ENCODE measurements around the gene PARD6G.
"Not testable (repeated sequence)": the region's sequence is repeated elsewhere in the genome, so short reads cannot be mapped to it uniquely, and the experiment has no call there.

The PARD6G gene

DNA sequence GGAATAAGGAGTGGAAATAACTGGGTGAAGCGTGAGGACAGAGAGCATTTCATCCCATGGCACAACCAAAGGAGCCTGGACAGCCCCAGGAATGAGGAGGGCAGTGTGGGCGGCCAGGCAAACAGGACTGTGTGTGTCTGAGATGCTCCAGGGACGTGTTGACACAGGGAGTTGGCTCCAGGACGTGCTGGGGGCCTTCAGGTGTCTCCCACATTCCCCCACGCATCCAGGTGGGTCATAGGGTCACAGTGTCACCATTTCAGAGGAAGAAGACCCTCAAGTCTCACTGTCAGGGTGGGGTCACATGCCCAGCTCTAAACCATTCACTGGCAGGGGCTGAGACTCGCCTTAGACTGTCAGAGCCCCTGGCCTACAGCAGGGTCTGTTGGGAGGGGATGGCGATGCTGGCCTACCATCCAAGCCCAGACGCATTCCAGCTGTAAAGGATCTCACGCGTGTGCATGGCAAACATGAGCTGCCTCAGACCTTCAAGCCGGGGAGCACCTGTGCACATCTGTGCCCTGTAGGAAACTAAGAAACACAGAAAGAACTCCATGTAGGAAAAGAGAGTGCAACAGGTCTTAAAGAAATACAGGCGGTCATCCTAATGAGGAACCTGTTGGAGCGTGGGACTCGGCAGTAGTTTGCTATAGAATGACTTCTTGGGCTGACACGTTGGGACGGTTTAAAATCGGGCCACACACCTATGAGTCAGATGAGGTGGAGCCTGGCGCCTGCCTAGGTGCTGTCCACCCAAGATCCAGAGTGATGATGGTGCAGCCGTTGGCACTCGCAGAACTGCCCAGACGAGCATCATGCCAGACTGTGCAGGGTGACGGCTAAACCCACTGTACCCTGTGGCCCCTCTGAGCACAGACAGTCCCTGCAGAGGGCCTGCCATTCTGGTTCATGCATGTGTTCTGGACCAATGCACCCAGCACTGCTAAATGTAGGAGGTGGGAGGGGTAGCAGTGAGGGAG lies 17.3 kb downstream of the PARD6G start:
- POLR2A ChIA-PET: no interaction called here
- TF ChIP-seq, protein P1, sequence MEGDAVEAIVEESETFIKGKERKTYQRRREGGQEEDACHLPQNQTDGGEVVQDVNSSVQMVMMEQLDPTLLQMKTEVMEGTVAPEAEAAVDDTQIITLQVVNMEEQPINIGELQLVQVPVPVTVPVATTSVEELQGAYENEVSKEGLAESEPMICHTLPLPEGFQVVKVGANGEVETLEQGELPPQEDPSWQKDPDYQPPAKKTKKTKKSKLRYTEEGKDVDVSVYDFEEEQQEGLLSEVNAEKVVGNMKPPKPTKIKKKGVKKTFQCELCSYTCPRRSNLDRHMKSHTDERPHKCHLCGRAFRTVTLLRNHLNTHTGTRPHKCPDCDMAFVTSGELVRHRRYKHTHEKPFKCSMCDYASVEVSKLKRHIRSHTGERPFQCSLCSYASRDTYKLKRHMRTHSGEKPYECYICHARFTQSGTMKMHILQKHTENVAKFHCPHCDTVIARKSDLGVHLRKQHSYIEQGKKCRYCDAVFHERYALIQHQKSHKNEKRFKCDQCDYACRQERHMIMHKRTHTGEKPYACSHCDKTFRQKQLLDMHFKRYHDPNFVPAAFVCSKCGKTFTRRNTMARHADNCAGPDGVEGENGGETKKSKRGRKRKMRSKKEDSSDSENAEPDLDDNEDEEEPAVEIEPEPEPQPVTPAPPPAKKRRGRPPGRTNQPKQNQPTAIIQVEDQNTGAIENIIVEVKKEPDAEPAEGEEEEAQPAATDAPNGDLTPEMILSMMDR (IDR thresholded peaks at IDR 0.05; ENCODE audit: control extremely low read depth, extremely low read depth, low read depth, missing control alignments): no peak
- DNase-seq (ENCODE audit: extremely low spot score): no peak
- CTCF ChIA-PET: interaction anchor here (2.4 kb wide), 1 partner anchor 10 kb away, joined by 7 read pairs; no protein-coding TSS in a partner anchor

DNA sequence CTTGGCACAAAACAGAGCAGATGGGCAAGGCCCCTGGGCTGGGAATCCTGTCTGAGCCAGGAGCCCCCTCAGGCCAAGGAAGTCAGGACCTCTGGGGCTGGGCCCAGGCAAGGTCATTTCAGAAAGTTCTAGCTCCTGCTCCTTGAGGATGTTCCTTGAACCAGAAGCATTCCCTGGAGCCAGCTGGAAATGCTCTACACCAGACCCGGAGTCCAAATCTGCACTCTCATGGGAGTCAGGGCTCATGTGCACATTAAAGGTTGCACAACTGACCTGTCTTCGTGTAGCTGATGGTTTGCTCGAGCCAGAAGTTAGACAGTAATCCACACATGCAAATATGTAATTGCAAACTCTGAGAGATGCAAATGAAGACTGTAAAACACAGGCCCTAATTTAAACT lies 18.0 kb downstream of the PARD6G start:
- ChIA-PET POLR2A (no interaction called here), CTCF (no interaction called here)

DNA sequence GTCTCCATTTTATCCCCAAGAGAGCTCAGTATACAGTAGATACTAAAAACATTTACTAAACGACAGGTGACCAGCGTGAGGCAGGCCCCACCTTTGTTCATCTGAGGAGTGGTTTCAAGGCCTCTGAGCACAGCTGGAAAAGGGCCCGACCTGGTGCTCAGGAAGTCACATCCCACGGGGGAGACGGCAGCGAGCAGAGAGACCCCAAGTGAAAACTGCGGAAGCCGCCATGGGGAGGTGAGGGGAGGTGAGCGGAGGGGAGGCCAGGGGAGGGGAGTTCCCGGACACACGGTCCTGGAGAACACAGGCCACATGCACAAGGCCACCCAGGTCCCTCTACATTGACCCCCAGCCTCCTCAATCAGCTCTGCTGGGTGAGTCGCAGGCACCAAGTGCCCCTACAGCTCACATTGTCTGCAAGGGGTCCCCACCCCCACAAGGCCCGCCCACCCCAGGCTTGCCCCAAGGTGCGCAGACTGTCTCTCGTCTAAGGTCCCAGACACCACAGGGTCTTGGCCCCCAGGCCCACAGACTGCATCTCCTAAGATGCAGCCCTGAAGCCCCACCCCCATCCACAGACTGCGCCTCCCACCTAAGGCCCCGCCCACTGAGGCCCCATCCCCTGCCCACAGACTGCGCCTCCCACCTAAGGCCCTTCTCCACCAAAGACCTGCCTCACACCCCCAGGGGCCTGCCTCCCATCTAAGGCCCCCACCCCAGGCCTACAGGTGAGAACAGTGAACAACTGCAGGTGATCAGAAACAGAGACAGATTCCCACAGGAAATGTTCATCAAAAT lies 19.1 kb downstream of the PARD6G start:
- no peak for DNase-seq (ENCODE audit: extremely low spot score)

More for the DNA sequence above, 18.0 kb downstream of the PARD6G start:
- TF ChIP-seq, protein P1 (IDR thresholded peaks at IDR 0.05; ENCODE audit: control extremely low read depth, extremely low read depth, low read depth, missing control alignments): no peak
- no peak for DNase-seq (ENCODE audit: extremely low spot score)

DNA sequence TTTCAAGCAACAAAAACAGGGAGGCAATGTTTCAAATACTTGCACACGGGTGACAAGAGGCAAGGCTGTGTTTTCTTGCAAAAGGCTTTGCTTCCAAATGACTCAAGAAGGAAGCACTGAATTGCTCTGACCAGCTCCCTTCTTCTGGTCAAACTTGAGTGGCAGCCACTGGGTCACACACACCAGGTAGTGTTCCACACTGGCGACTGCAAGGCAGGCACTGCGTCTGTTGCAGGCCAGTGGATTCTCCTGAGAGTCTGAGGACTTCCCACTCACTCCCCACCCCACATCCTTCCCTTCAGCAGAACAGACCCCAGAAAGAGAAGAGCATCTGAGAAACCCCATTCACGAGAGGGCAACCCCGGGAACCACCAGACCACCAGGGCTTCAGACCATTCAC lies 19.8 kb downstream of the PARD6G start:
- TF ChIP-seq, protein P1 (IDR thresholded peaks at IDR 0.05; ENCODE audit: control extremely low read depth, extremely low read depth, low read depth, missing control alignments): no peak
- DNase-seq (ENCODE audit: extremely low spot score): no peak
- CTCF ChIA-PET: interaction anchor here (1.5 kb wide), 1 partner anchor 13 kb away, joined by 4 read pairs; no protein-coding TSS in a partner anchor
- POLR2A ChIA-PET: no interaction called here

More for the DNA sequence above, 19.1 kb downstream of the PARD6G start:
- TF ChIP-seq, protein P1 (IDR thresholded peaks at IDR 0.05; ENCODE audit: control extremely low read depth, extremely low read depth, low read depth, missing control alignments): no peak
- POLR2A ChIA-PET: no interaction called here
- CTCF ChIA-PET: interaction anchor here (1.5 kb wide), 1 partner anchor 12 kb away, joined by 4 read pairs; no protein-coding TSS in a partner anchor

DNA sequence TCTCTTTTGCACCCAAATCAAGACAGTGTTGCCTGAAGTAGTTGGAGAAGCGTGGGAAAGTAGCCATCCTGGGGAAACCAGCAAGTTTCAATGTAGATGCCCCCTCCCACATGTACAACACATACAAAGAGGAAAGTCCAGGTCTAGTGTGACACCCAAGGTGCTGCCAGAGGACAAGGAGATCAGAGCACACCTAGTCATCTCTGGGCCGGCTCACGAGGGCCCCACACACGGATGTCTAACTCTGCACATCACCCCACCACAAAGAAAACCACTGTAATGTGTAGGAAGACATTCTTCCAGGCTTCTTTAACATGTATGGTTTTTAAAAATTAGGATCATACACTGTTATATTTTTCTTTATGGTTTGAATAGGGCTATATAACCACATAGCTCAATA lies 21.6 kb downstream of the PARD6G start:
- ChIA-PET POLR2A (interaction anchor here (0.6 kb wide), 2 partner anchors 9 to 26 kb away, joined by 5 read pairs; no protein-coding TSS in a partner anchor), CTCF (no interaction called here)
- TF ChIP-seq, protein P1 (IDR thresholded peaks at IDR 0.05; ENCODE audit: control extremely low read depth, extremely low read depth, low read depth, missing control alignments): no peak
- DNase-seq (ENCODE audit: extremely low spot score): no peak

DNA sequence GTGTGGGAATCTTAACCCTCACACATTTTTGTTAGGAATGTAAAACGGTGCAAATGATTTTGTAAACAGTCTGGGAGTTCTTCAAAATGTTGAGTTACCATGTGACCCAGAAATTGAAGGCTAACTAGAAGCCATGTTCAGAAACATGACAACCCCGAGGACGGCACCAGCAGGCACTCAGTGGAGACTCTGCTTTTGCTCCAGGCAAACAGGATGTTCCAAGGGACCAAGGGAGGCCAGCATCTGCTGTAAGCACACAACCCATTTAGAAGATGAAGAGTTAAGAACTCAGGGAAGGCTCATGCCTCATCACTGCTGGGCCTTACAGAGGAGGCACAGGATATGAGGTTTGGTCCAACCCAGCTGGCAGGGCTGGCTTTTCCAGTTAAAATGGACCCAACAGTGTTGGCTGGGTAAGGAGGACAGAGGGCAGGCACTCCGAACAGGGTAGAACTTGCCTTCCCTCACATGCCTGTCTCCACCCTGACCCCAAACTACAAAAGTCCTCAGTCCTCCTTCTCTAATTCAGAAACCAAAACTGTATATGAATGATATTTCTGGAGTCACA lies 23.6 kb downstream of the PARD6G start:
- TF ChIP-seq, protein P1 (IDR thresholded peaks at IDR 0.05; ENCODE audit: control extremely low read depth, extremely low read depth, low read depth, missing control alignments): no peak
- POLR2A ChIA-PET: no interaction called here
- CTCF ChIA-PET: interaction anchor here (0.7 to 1.3 kb wide), 2 partner anchors 10 to 14 kb away, joined by 3 read pairs; no protein-coding TSS in a partner anchor
- no peak for DNase-seq (ENCODE audit: extremely low spot score)

DNA sequence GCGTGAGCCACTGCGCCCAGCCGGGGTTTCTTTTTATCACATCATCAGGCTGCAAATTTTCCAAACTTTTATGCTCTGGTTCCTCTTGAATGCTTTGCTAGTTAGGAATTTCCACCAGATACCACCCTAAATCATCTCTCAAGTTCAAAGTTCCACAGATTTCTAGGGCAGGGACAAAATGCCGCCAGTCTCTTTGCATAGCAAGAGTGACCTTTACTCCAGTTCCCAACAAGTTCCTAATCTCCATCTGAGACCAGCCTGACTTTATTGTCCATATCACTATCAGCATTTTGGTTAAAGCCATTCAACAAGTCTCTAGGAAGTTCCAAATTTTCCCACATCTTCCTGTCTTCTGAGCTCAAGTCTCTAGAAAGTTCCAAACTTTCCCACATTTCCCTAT lies 27.8 kb downstream of the PARD6G start:
- POLR2A ChIA-PET; DNase-seq (ENCODE audit: extremely low spot score): not testable (repeated sequence)
- CTCF ChIA-PET: interaction anchor here (1.1 to 1.7 kb wide), 2 partner anchors 12 to 20 kb away, joined by 3 to 4 read pairs; no protein-coding TSS in a partner anchor

Data from GM10248 (cell line).